Measurements from ENCODE around the gene LCP2.

- TF ChIP-seq CTCF (IDR thresholded peaks at IDR 0.05) (peak; percentile 64), EZH2 (IDR thresholded peaks at IDR 0.05; ENCODE audit: borderline replicate concordance, insufficient read depth, low read depth, low read length, poor library complexity, severe bottlenecking) (no peak)
These were observed 29.4 kb downstream of the LCP2 start for GRCh38 chr5:170268153-170268689.

Measured in B cell (primary cell).